Measurements from ENCODE around the gene FOLH1.
"Not testable (repeated sequence)": the region's sequence is repeated elsewhere in the genome, so short reads cannot be mapped to it uniquely, and the experiment has no call there.

The FOLH1 gene

GRCh38 chr11:49168992-49169391, 39.4 kb downstream of the FOLH1 start:
- CTCF ChIA-PET; POLR2A ChIA-PET; DNase-seq (ENCODE audit: extremely low spot score): not testable (repeated sequence)

GRCh38 chr11:49151211-49151610, 57.2 kb downstream of the FOLH1 start:
- ChIA-PET POLR2A (no interaction called here), CTCF (no interaction called here)
- no peak for DNase-seq (ENCODE audit: extremely low spot score)

GRCh38 chr11:49102356-49102755, 106.0 kb downstream of the FOLH1 start:
- DNase-seq (ENCODE audit: extremely low spot score); POLR2A ChIA-PET; CTCF ChIA-PET: not testable (repeated sequence)

More at GRCh38 chr11:49151211-49151610, 57.2 kb downstream of the FOLH1 start:
- no peak for TF ChIP-seq CTCF (IDR thresholded peaks at IDR 0.05; ENCODE audit: control extremely low read depth, extremely low read depth, low read depth, missing control alignments)
